Stimulated activated CD8-positive, alpha-beta memory T cell treated with anti-CD3 and anti-CD28 coated beads, Interleukin-4, amount 100 ng/mL, for 48 hours (primary cell): ENCODE data around the gene SLC22A31.

ENCODE experiments used
- DNase-seq: peaks from one replicate; pipeline ENCODE4 v3.0.0-alpha.2; 2020

The SLC22A31 gene

GRCh38 chr16:89147085-89147817, 53.1 kb downstream of the SLC22A31 start:
- no peak for DNase-seq

GRCh38 chr16:89146211-89147005, 53.9 kb downstream of the SLC22A31 start:
- no peak for DNase-seq
